Suppressor macrophage (primary cell): Measurements from ENCODE around the gene FDXR.

Source experiments
- DNase-seq, 4 experiments: peaks; one replicate each; pipeline ENCODE4 v3.0.0-alpha.2; 2020 to 2022

The FDXR gene

GRCh38 chr17:74832421-74832820 is 40.4 kb downstream of the FDXR start:
- DNase-seq, result no peak

GRCh38 chr17:74831444-74832146 is 41.2 kb downstream of the FDXR start:
- DNase-seq, result no peak

- no peak for DNase-seq
These were observed 41.9 kb downstream of the FDXR start for GRCh38 chr17:74830861-74831260.

GRCh38 chr17:74827800-74828199 is 45.0 kb downstream of the FDXR start:
- DNase-seq, result no peak

GRCh38 chr17:74825952-74826719 is 46.7 kb downstream of the FDXR start:
- DNase-seq, result no peak

- no peak for DNase-seq
These were observed 47.7 kb downstream of the FDXR start for GRCh38 chr17:74824961-74825627.

- no peak for DNase-seq
These were observed 49.8 kb downstream of the FDXR start for GRCh38 chr17:74822939-74823367.

- DNase-seq, result no peak
These were observed 50.4 kb downstream of the FDXR start for GRCh38 chr17:74822335-74822938.

GRCh38 chr17:74821655-74822334 is 51.0 kb downstream of the FDXR start:
- no peak for DNase-seq

GRCh38 chr17:74819801-74820436 is 52.9 kb downstream of the FDXR start:
- no peak for DNase-seq

- no peak for DNase-seq
These were observed 54.4 kb downstream of the FDXR start for GRCh38 chr17:74818291-74818938.

- no peak for DNase-seq
These were observed 55.7 kb downstream of the FDXR start for GRCh38 chr17:74816905-74817620.

- DNase-seq, result no peak
These were observed 57.0 kb downstream of the FDXR start for GRCh38 chr17:74815550-74816370.

GRCh38 chr17:74815067-74815466 is 57.7 kb downstream of the FDXR start:
- DNase-seq, result no peak

- DNase-seq, result no peak
These were observed 58.3 kb downstream of the FDXR start for GRCh38 chr17:74814453-74814852.
